NCI-H1048 (cell line): ENCODE measurements around the gene MED22.
"Not testable (repeated sequence)": the region's sequence is repeated elsewhere in the genome, so short reads cannot be mapped to it uniquely, and the experiment has no call there.

Experiments used
- DNase-seq: peaks from one replicate; lab custom pipeline; 2025; lab: John Stamatoyannopoulos, UW

The MED22 gene

GRCh38 chr9:133334888-133335287 is 13.0 kb downstream of the MED22 start:
- DNase-seq = not testable (repeated sequence)

GRCh38 chr9:133334161-133334560 is 13.8 kb downstream of the MED22 start:
- no peak for DNase-seq

- no peak for DNase-seq
These were observed 14.4 kb downstream of the MED22 start for GRCh38 chr9:133333566-133333965.

- no peak for DNase-seq
These were observed 14.9 kb downstream of the MED22 start for GRCh38 chr9:133333011-133333410.

GRCh38 chr9:133332381-133332730 is 15.6 kb downstream of the MED22 start:
- DNase-seq = no peak

- DNase-seq = no peak
These were observed 16.1 kb downstream of the MED22 start for GRCh38 chr9:133331641-133332380.

- no peak for DNase-seq
These were observed 16.7 kb downstream of the MED22 start for GRCh38 chr9:133331221-133331620.

GRCh38 chr9:133329306-133330156 is 18.4 kb downstream of the MED22 start:
- not testable (repeated sequence) for DNase-seq

GRCh38 chr9:133327834-133328484 is 20.0 kb downstream of the MED22 start:
- DNase-seq = no peak

GRCh38 chr9:133327021-133327420 is 20.9 kb downstream of the MED22 start:
- not testable (repeated sequence) for DNase-seq

- no peak for DNase-seq
These were observed 23.8 kb downstream of the MED22 start for GRCh38 chr9:133323991-133324703.

GRCh38 chr9:133323211-133323610 is 24.7 kb downstream of the MED22 start:
- no peak for DNase-seq

- DNase-seq = no peak
These were observed 25.2 kb downstream of the MED22 start for GRCh38 chr9:133322701-133323100.

GRCh38 chr9:133321411-133321935 is 26.5 kb downstream of the MED22 start:
- DNase-seq = no peak

GRCh38 chr9:133320421-133320881 is 27.5 kb downstream of the MED22 start:
- no peak for DNase-seq

GRCh38 chr9:133317551-133317950 is 30.4 kb downstream of the MED22 start:
- not testable (repeated sequence) for DNase-seq

GRCh38 chr9:133315997-133316396 is 31.9 kb downstream of the MED22 start:
- no peak for DNase-seq

GRCh38 chr9:133309608-133310007 is 38.3 kb downstream of the MED22 start:
- DNase-seq = no peak

- no peak for DNase-seq
These were observed 40.6 kb downstream of the MED22 start for GRCh38 chr9:133307301-133307700.

GRCh38 chr9:133306242-133307204 is 41.4 kb downstream of the MED22 start:
- no peak for DNase-seq

- no peak for DNase-seq
These were observed 42.2 kb downstream of the MED22 start for GRCh38 chr9:133305731-133306130.
